ENCODE measurements around the gene LRIF1.

DNA sequence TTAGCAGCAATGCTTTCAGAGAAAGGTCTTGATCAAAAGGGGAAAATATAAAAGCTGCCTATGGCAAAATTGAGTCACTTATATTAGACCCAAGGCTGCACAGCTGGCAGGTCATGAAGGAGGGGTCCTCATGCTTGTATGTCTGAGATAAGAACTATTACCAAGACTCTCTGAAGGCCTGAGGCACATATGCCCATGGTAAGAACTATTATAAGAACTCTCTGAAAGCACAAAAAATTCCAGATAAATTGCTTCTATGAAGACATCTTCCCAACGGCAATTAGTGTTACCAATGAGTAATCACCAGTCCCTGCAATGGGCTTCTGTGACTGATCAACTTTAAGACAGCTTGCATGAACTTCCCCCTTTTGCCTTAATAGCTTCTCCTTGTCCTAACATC lies 42.8 kb upstream of the LRIF1 start:
- no peak for TF ChIP-seq EZH2 (IDR thresholded peaks at IDR 0.05; ENCODE audit: borderline replicate concordance, low read depth, low read length, severe bottlenecking)
- TF ChIP-seq, protein P1, sequence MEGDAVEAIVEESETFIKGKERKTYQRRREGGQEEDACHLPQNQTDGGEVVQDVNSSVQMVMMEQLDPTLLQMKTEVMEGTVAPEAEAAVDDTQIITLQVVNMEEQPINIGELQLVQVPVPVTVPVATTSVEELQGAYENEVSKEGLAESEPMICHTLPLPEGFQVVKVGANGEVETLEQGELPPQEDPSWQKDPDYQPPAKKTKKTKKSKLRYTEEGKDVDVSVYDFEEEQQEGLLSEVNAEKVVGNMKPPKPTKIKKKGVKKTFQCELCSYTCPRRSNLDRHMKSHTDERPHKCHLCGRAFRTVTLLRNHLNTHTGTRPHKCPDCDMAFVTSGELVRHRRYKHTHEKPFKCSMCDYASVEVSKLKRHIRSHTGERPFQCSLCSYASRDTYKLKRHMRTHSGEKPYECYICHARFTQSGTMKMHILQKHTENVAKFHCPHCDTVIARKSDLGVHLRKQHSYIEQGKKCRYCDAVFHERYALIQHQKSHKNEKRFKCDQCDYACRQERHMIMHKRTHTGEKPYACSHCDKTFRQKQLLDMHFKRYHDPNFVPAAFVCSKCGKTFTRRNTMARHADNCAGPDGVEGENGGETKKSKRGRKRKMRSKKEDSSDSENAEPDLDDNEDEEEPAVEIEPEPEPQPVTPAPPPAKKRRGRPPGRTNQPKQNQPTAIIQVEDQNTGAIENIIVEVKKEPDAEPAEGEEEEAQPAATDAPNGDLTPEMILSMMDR (IDR thresholded peaks at IDR 0.05; ENCODE audit: borderline replicate concordance, extremely low read depth, low read length, poor library complexity, severe bottlenecking), result no peak

Data from DND-41 (cell line).